Iris pigment epithelial cell (primary cell): ENCODE data around the gene SAMMSON.

Source experiments
- DNase-seq: peaks from one replicate; pipeline ENCODE4 v3.0.0-alpha.2; 2011; ENCODE audit warnings: low read depth

Gene SAMMSON

GRCh38 chr3:69999140-70000027, at the start of gene SAMMSON:
Gene SAMMSON, plus strand, starts transcription at chr3:69999733.
- peak; percentile 71 for DNase-seq

GRCh38 chr3:69951616-69952015, 47.9 kb upstream of the SAMMSON start:
- DNase-seq, result no peak

GRCh38 chr3:69959581-69959980, 40.0 kb upstream of the SAMMSON start:
- peak; percentile 10 for DNase-seq

GRCh38 chr3:69961706-69962439, 37.7 kb upstream of the SAMMSON start:
- no peak for DNase-seq

GRCh38 chr3:69963643-69964042, 35.9 kb upstream of the SAMMSON start:
- DNase-seq, result no peak

- DNase-seq, result no peak
Measured at GRCh38 chr3:69967156-69967555, 32.4 kb upstream of the SAMMSON start.

GRCh38 chr3:69970827-69971226, 28.7 kb upstream of the SAMMSON start:
- no peak for DNase-seq

- peak; percentile 10 for DNase-seq
Measured at GRCh38 chr3:69972672-69973071, 26.9 kb upstream of the SAMMSON start.

- no peak for DNase-seq
Measured at GRCh38 chr3:69976021-69976420, 23.5 kb upstream of the SAMMSON start.

GRCh38 chr3:69983546-69984265, 15.8 kb upstream of the SAMMSON start:
- no peak for DNase-seq

GRCh38 chr3:69985266-69985665, 14.3 kb upstream of the SAMMSON start:
- no peak for DNase-seq

GRCh38 chr3:69986419-69986818, 13.1 kb upstream of the SAMMSON start:
- no peak for DNase-seq

- DNase-seq, result no peak
Measured at GRCh38 chr3:69987833-69988232, 11.7 kb upstream of the SAMMSON start.

GRCh38 chr3:69993757-69994156, 5.8 kb upstream of the SAMMSON start:
- no peak for DNase-seq

- no peak for DNase-seq
Measured at GRCh38 chr3:69994919-69995318, 4.6 kb upstream of the SAMMSON start.

GRCh38 chr3:69997631-69998307, 1.8 kb upstream of the SAMMSON start:
- DNase-seq, result peak; percentile 33

GRCh38 chr3:69998759-69999139, 784 bp upstream of the SAMMSON start:
- no peak for DNase-seq

- DNase-seq, result no peak
Measured at GRCh38 chr3:70000028-70000410, 486 bp downstream of the SAMMSON start.

GRCh38 chr3:70000563-70001081, 1.1 kb downstream of the SAMMSON start:
- DNase-seq, result peak; percentile 31

- DNase-seq, result no peak
Measured at GRCh38 chr3:70003119-70003518, 3.6 kb downstream of the SAMMSON start.

- no peak for DNase-seq
Measured at GRCh38 chr3:70006089-70006488, 6.6 kb downstream of the SAMMSON start.

GRCh38 chr3:70010346-70010745, 10.8 kb downstream of the SAMMSON start:
- no peak for DNase-seq
